ENCODE data around the gene C9orf40. TPM values are rescaled to one million over a fixed set of nuclear protein-coding genes. Genes with fewer than 3 reads are reported as not detected.
A peak's percentile ranks its signal among the peaks of the same experiment; 100 is the strongest.

C9orf40 gene
- total RNA-seq, 1 experiment from 2014 or later, result 10.3 TPM

- H4K20me1 ChIP-seq (ENCODE audit: control insufficient read depth, insufficient read depth, insufficient read length), result no peaks in the 10 kb centered on the region
- no peaks in the 10 kb centered on the region for H3K23me2 ChIP-seq (ENCODE audit: insufficient read length, low read depth, low read length, poor library complexity, severe bottlenecking)
- TF ChIP-seq CTCF (conservative IDR thresholded peaks at IDR 0.05), result peak; percentile 34; the same call in 2 of the 3 replicates
- no CpG with 5 or more reads among the region's 4 CpGs for WGBS (ENCODE audit: extremely low coverage, insufficient read length, low lambda C conversion rate)
- no peak overlapping the region for H3K27ac ChIP-seq (ENCODE audit: insufficient read length, low read depth, low read length)
- no peak overlapping the region for H3K4me2 ChIP-seq (ENCODE audit: insufficient read depth, insufficient read length, low read length)
- H3K79me2 ChIP-seq (ENCODE audit: insufficient read depth, low read length), result no peaks in the 10 kb centered on the region
- no peak overlapping the region for H4K91ac ChIP-seq (ENCODE audit: insufficient read length, low read depth, low read length)
- no peak overlapping the region for H4K5ac ChIP-seq (ENCODE audit: insufficient read length, low read depth, low read length)
- no peak overlapping the region for H3K14ac ChIP-seq (ENCODE audit: insufficient read depth, low read length)
- no peak overlapping the region for H2BK5ac ChIP-seq (ENCODE audit: insufficient read length, low read length)
- H2BK120ac ChIP-seq (ENCODE audit: low read depth, low read length, poor library complexity, severe bottlenecking), result no peak overlapping the region
- H3K9ac ChIP-seq (ENCODE audit: extremely low read depth, insufficient read length, low read length), result no peak overlapping the region
- no peak overlapping the region for H3T11ph ChIP-seq (ENCODE audit: low read length)
- Mint-ChIP-seq H3K4me3 (no peak overlapping the region), H3K27me3 (ENCODE audit: low read depth) (peaks cover 2% of the 10 kb centered on the region; the same call in 1 of the 2 replicates), H3K9me3 (no peaks in the 10 kb centered on the region), H3K36me3 (ENCODE audit: insufficient read depth in 1 of 3, low read depth in 3 of 3) (no peaks in the 10 kb centered on the region; a peak in 1 of 7 replicates), H3K4me1 (no peaks in the 10 kb centered on the region), H3K27ac (no peak overlapping the region)
- H3K27me3 ChIP-seq (ENCODE audit: insufficient read depth, low read length), result no peaks in the 10 kb centered on the region
- no peaks in the 10 kb centered on the region for H3K79me1 ChIP-seq (ENCODE audit: insufficient read depth, low read depth, low read length, poor library complexity, severe bottlenecking)
- no peak overlapping the region for H3K56ac ChIP-seq (ENCODE audit: insufficient read length, low read depth, low read length)
- no peak overlapping the region for H3K18ac ChIP-seq (ENCODE audit: insufficient read length, low read depth, low read length)
- no peaks in the 10 kb centered on the region for H3K4me1 ChIP-seq (ENCODE audit: insufficient read depth, low read length)
- H2AFZ ChIP-seq (ENCODE audit: low read length), result no peak overlapping the region
- no peaks in the 10 kb centered on the region for H3K9me3 ChIP-seq (ENCODE audit: control insufficient read depth, low read depth, low read length)
- H2BK15ac ChIP-seq (ENCODE audit: low read depth, low read length), result no peak overlapping the region
- no peak overlapping the region for H3K23ac ChIP-seq (ENCODE audit: insufficient read length, low read depth, low read length)
- no peak overlapping the region for H4K8ac ChIP-seq (replicated peaks; ENCODE audit: insufficient read length, low read depth, low read length)
- DNase-seq, result no peak
- no peak overlapping the region for H2BK12ac ChIP-seq (ENCODE audit: insufficient read length, low read depth, low read length)
- H3K4ac ChIP-seq (ENCODE audit: low read depth, low read length), result no peak overlapping the region
- H2AK5ac ChIP-seq (ENCODE audit: insufficient read length, low read length), result no peak overlapping the region
- H2BK20ac ChIP-seq (ENCODE audit: low read depth, low read length, poor library complexity, severe bottlenecking), result no peak overlapping the region
These were observed 12.1 kb downstream of the C9orf40 start for GRCh38 chr9:74940600-74940999.

Measured in H9 (cell line).